NCI-H128 (cell line): ENCODE measurements around the gene PLK3.
"Not testable (repeated sequence)": the region's sequence is repeated elsewhere in the genome, so short reads cannot be mapped to it uniquely, and the experiment has no call there.

Experiments used
- DNase-seq: peaks from one replicate; lab custom pipeline; 2025; ENCODE audit not compliant: unreplicated experiment; lab: John Stamatoyannopoulos, UW

PLK3 gene

GRCh38 chr1:44827197-44828002 is 27.2 kb downstream of the PLK3 start:
- no peak for DNase-seq

DNA sequence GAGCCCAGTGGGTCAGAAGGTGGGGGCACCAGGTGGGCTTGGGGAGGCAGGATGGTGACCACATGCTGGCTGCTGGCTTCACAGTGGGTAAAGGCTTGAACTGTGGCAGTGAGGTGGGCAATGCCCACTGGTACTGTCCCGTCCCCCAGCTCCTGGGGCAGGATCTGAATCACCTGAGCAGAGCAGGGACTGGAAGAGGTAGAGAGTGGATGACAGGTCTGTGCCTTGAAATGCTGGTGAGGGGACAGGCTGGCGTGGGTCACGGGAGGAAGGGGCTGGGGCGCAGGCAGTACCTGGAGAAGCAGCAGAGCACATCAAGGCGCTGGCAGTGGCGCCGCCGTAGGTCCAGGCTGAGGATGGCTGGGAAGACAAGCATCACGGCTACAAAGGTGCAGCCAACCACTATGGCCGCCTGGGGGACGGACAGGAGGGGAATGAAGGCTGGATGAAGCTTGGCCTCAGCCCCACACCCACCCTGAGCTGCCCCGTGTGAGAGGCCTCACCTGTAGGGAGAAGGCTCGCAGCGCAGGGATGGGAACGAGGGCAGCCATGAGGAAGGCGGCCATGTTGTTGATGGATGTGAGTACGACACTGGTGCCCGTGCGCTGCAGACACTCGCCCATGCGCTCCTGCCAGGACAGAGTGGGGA is 27.9 kb downstream of the PLK3 start:
- no peak for DNase-seq

DNA sequence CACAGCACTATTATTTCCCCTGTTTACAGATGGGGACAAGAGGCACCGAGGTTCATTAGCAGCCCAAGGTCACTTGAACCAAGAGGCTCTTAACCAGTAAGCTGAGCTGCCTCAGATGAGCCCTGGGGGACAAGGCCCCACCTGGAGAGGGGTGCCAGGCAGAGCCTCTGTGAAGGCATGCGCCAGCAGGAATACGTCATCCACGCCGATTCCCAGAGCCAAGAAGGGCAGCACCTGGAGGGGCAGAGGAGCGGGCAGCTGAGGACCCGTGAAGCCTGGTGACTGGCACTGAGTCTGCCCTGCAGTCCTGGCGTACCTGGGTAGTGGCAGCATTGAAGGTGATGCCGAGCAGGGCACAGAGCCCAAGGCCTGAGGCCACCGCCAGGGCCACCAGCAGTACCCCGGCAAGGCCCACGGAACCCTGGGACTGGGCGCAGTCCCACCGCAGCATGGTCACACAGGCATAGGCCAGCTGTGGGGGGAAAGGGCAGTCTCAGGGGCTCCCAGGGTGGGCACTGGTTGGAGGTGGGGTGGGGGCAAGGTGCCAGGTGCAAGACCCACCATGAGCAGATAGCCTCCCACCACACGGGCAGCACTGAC is 28.8 kb downstream of the PLK3 start:
- no peak for DNase-seq

DNA sequence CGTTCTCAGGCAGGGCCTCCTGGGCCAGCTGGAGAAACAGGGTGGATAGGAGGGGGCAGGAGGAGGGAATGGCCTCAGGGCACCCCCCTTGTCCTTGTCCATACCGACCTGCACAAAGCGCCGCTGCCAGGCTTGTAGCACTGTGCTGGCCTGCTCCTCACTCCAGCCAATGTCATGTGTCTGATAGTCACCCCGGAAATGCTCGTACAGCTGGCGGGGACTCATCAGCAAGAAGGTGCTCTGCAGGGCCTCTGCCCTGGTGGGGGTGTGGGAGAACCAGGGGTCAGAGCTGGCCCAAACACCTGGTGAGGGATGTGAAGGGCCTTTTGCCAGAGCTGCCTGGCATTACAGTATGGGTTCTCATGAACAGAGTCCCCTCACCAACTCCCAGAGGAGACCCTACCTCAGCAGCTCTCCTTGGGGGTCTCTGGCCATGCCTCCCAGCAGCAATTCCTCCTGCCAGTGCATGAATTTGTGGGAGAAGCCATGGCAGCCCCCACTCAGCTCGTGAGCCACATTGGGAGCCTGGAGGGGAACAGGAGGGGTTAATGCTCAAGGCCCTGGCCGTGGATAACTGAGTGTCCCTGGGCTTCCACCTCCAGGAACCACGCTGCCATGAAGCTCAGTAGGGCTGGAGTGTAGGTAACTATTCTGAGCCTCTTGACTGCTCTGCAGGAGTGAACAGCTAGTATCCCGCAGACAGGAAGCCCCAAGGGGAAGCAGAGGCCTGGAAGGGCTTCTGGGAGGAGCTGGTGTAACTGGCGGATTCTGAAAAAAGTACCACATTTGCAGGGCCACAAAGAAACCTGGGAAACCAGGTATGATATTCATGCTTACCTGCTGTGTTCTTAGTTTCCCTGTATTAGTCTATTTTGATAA is 29.6 kb downstream of the PLK3 start:
- no peak for DNase-seq

DNA sequence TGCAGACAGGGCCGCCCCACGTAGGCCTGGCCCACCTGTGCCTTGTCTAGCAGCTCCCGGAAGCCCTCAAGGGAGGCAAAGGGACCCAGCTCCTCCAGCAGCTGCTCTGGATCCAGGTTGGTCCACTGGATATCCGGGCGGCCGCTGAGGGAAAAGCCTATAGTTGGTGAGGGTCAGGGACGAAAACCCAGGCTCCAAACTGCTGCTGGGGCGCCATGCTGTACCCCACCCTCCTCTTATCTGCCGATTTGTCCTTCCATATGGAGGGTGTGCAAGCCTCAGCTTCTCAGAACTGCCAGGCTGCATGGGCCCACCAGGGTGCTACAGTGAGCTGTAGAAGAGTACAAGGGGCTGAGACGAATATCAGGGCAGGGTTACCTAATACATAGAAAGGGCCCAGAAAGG is 30.7 kb downstream of the PLK3 start:
- DNase-seq: no peak

DNA sequence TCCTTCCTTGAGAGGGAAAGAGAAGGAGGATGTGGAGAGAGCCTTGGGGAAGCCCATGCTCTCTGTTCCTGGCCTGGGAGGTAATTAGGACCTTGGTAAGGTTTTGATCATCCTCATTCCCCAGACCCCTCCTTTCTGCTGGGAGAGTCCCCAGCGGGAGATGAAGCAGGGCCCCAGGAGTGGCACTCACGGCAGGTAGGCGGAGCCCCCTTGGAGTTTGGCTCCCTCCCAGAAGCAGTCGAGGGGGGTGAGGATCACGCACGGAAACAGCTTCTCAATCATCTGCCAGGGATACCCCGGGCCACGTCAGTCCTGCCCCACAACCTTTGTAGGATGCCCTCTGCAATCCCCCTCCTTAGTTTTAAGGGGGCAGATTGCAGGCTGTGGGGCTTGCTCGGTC is 31.3 kb downstream of the PLK3 start:
- no peak for DNase-seq

GRCh38 chr1:44832056-44832705 is 32.0 kb downstream of the PLK3 start:
- no peak for DNase-seq

DNA sequence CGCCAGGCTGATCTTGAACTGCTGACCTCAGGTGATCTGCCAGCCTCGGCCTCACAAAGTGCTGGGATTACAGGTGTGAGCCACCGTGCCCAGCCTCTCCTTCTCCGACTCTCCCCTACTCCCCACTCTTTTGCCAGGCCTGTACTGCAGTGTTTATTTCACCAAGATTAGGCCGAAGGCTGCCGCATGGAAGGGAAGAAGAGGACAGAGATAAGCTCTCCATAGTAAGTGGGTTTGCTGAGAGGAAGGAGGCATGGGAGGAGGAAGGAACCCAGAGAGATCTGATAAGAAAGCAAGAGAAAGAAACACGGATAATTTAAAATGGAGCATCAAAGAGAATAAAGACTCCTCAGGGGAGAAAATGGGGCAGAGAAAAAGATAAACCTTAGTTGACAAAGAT is 34.2 kb downstream of the PLK3 start:
- DNase-seq: no peak

DNA sequence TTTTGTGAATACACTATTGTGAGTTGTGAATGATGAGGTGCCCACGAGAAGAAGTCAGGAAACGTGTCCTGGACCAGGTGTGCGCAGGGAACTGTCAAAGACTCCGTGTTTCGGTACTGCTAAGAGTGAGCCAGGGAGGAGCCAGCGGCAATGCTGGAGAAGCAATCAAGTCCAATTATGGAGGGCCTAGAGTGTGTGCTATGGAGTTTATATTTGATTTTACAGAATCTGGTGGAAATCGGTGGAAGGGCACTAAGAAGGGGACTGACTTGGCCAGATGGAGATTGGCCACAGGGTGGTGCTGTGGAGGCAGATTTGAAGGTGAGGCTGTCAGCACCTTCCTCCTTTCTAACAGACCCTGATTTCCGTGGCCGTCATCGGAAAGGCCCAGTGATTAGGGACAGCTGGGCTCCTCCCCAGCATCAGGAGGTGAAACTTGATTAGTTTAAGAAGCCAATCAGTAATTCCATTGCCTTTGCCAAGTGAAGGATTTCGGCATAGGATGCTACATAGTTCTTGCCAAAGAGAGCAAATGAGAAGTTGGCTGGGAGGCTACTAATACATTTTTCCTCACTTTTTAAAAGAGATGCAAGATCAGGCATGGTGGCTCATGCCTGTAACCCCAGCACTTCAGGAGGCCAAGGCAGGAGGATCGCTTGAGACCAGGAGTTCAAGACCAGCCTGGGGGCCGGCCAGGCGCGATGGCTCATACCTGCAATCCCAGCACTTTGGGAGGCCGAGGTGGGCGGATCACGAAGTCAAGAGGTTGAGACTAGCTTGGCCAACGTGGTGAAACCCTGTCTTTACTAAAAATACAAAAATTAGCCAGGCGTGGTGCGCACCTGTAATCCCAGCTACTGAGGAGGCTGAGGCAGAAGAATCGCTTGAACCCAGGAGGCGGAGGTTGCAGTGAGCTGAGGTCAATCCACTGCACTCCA is 35.8 kb downstream of the PLK3 start:
- peak; percentile 80 for DNase-seq

DNA sequence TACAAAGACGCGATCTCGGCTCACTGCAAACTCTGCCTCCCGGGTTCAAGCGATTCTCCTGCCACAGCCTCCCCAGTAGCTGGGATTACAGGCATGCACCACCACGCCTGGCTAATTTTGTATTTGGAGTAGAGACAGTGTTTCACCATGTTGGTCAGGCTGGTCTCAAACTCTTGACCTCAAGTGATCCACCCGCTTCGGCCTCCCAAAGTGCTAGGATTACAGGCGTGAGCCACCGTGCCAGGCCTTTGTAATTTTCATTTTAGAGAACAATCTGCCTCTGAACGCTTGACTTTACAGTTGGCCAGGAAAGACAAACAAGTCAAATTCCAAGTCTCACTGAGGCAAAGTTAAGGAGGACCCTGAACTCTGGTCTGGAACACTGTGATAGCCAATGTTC is 38.1 kb downstream of the PLK3 start:
- not testable (repeated sequence) for DNase-seq

- DNase-seq: no peak
Observed at GRCh38 chr1:44839576-44839975, 39.4 kb downstream of the PLK3 start.

DNA sequence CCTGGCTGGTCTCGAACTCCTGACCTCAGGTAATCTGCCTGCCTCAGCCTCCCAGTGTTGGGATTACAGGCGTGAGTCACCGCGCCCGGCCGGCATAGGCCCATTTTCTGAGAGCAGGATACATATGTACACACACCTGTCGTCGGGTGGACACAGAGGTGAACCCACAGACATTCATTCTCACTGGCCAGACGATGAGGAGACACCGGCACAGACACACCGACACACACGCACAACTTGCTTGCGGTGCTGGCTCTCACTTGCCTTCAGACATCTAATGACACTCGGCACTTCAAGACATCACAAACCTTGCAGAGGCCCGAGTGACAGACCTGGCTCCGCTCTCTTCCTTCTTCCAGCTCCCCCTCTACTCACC is 42.3 kb downstream of the PLK3 start:
- no peak for DNase-seq

GRCh38 chr1:44842862-44843655 is 42.9 kb downstream of the PLK3 start, which contains the start of gene PTCH2:
TSS of gene PTCH2 (minus strand) at chr1:44843253. CDS start at chr1:44842932, 321 bp downstream.
- peak; percentile 53 for DNase-seq

DNA sequence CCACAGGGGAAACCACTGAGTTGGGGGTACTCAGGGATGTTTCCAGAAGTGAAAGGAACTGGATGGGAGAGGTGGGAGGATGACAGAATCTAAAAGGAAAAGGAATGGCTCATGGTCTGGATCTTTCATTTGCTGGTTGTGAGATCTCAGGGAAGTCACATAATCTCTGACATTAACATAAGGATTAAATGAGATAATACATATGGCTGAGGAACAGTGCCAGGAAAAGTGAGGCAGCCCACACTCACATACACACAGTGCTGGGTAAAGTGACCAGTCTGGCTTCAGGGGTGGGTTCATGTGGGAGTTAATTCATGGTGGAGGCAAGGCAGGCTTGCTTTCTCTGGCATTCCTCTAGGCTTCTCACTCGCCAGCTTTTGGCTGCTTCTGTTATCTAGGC is 46.8 kb downstream of the PLK3 start:
- no peak for DNase-seq

- DNase-seq: no peak
Observed at GRCh38 chr1:44847845-44848244, 47.7 kb downstream of the PLK3 start.

- no peak for DNase-seq
Observed at GRCh38 chr1:44848456-44849181, 48.4 kb downstream of the PLK3 start.

DNA sequence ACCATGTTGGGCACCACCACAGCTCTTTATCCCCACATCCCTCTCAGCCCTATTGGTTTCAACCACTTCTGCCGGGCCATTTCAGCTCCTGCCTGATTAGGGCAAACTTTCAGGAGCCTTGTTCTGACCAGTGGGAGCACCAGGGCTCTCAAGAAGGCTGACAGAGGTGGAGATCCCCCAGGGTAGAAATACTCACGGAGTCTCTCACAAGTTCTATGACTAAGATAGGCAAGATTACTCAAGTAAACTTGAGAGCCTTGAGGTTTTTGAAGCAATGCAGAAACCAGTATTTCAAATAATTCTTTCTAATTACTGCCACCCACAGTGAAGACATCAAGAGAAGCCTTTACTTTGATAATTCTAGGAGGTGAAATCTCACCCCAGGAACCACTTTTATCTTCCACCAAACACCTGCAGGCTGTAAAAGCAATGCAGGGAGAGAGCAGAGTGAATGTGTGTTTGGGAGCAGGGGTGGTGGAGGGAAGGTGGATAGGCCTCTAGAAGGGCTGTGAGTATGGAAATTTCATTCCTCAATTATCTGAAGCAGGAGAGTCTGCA is 49.5 kb downstream of the PLK3 start:
- no peak for DNase-seq

DNA sequence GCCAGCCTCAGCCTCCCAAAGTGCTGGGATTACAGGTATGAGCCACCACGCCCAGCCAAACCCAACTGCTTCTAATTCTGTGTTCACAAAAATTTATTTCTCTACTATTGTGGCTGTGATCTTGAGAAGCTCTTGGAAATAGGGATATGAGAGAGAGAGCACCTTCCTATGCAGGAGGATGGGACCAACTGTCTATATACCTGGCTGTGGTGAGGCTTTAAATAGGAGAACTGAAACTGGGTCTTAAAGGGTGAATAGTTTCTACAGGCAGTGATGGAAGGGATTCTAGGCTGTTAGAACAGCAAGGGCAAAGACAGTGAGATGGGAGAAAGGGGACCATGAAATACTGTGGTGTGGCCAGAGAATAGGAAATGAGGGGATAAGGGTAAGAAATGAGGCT is 51.1 kb downstream of the PLK3 start:
- no peak for DNase-seq
